GM12878 (cell line): ENCODE results near the gene FAM20A. TPM values are rescaled to one million over a fixed set of nuclear protein-coding genes. Genes with fewer than 3 reads are reported as not detected.

Experiments used
- ATAC-seq: fragments of 200-7000 bp; cut with Tn5 transposase; 3 replicates; pipeline ENCODE4 v1.9.1; 2020; ENCODE audit warnings: mild to moderate bottlenecking, moderate library complexity
- BruUV-seq: library from RNA; stranded (reverse); fragments of 400-500 nt; replicated peaks from 2 replicates; lab custom pipeline; 2021; lab: Mats Ljungman, UMichigan
- CTCF ChIA-PET: fragments of 300-600 bp; sonication (Branson Sonifier 250); formaldehyde crosslinking; extraction: SDS; loops from one replicate; lab custom pipeline; 2021; ENCODE audit warnings: inconsistent platforms; lab: Yijun Ruan, JAX
- POLR2A ChIA-PET: fragments of 350-600 bp; formaldehyde crosslinking; extraction: SDS; loops from one replicate; lab custom pipeline; 2021; ENCODE audit warnings: inconsistent platforms; lab: Charles Lee
- RAD21 ChIA-PET: fragments of 300-600 bp; sonication (Branson Sonifier 250); formaldehyde crosslinking; loops from one replicate; lab custom pipeline; 2023; ENCODE audit warnings: antibody characterized with exemption; ENCODE audit not compliant: unreplicated experiment; lab: Charles Lee
- SMC1A ChIA-PET: fragments of 300-600 bp; sonication (Branson Sonifier 250); formaldehyde crosslinking; loops from one replicate; lab custom pipeline; 2023; ENCODE audit not compliant: unreplicated experiment, uncharacterized antibody; lab: Charles Lee
- DNase-seq: peaks from one replicate; pipeline ENCODE4 v3.0.0-alpha.2; 2011; ENCODE audit warnings: low read depth, low spot score
- FAIRE-seq: peaks from 3 replicates; lab custom pipeline; 2011; peaks lifted over from hg19 to GRCh38; lab: Jason Lieb, UNC
- H2AFZ ChIP-seq: 2 replicates; pipeline ENCODE4 v1.6.0; 2011; ENCODE audit warnings: low read depth, low read length, control low read depth; ENCODE audit not compliant: control insufficient read depth
- H3K27ac ChIP-seq: 2 replicates; pipeline ENCODE4 v1.5.1; 2011; ENCODE audit warnings: control low read depth; ENCODE audit not compliant: control insufficient read depth, insufficient read depth
- H3K27me3 ChIP-seq, 2 experiments: replicated peaks in 1 of 2; 2 replicates each; pipeline versions ENCODE4 v1.6.0 to v1.6.1; 2011; ENCODE audit warnings: low read length in 1 of 2; ENCODE audit not compliant: control insufficient read depth in 2 of 2, insufficient read depth in 2 of 2
- H3K36me3 ChIP-seq, 2 experiments: 2 replicates each; pipeline ENCODE4 v1.5.1; 2011; ENCODE audit warnings: low read length in 1 of 2; ENCODE audit not compliant: control insufficient read depth in 2 of 2, insufficient read depth in 2 of 2
- H3K4me1 ChIP-seq: 2 replicates; pipeline ENCODE4 v1.6.1; 2011; ENCODE audit warnings: mild to moderate bottlenecking, low read length, moderate library complexity, mixed read lengths; ENCODE audit not compliant: control insufficient read depth, insufficient read depth
- H3K4me2 ChIP-seq: 2 replicates; pipeline ENCODE4 v1.6.0; 2011; ENCODE audit warnings: control low read depth; ENCODE audit not compliant: control insufficient read depth, insufficient read depth
- H3K4me3 ChIP-seq: fragments of 200-600 bp; sonication (generic); 2 replicates; pipeline ENCODE4 v1.5.1; 2016
- H3K79me2 ChIP-seq: 2 replicates; pipeline ENCODE4 v1.6.0; 2011; ENCODE audit warnings: low read length; ENCODE audit not compliant: control insufficient read depth, insufficient read depth
- H3K9ac ChIP-seq: 2 replicates; pipeline ENCODE4 v1.8.0; 2011; ENCODE audit warnings: low read length, control low read depth, mixed read lengths; ENCODE audit not compliant: control insufficient read depth, insufficient read depth
- H3K9me3 ChIP-seq: replicated peaks from 3 replicates; pipeline ENCODE4 v1.5.1; 2011; ENCODE audit warnings: mild to moderate bottlenecking, low read length; ENCODE audit not compliant: control insufficient read depth, insufficient read depth
- H4K20me1 ChIP-seq: 2 replicates; pipeline ENCODE4 v1.6.0; 2011; ENCODE audit not compliant: control insufficient read depth, insufficient read depth
- BRCA1 ChIP-seq: IDR thresholded peaks from 2 replicates; pipeline ENCODE4 v1.6.1; 2011; ENCODE audit warnings: low read depth, low read length, improper control_type of control experiment
- CBFB ChIP-seq: IDR thresholded peaks from 2 replicates; pipeline ENCODE4 v1.6.1; 2016; ENCODE audit warnings: antibody characterized with exemption, low read depth
- E4F1 ChIP-seq: fragments of 450-650 bp; IDR thresholded peaks from 2 replicates; pipeline ENCODE4 v1.6.1; 2018; ENCODE audit warnings: borderline replicate concordance, mild to moderate bottlenecking; ENCODE audit not compliant: partially characterized antibody
- ESRRA ChIP-seq: IDR thresholded peaks from 2 replicates; pipeline ENCODE4 v1.6.1; 2012; ENCODE audit warnings: mild to moderate bottlenecking, low read length, improper control_type of control experiment
- FOXK2 ChIP-seq: fragments of 450-650 bp; IDR thresholded peaks from 2 replicates; pipeline ENCODE4 v1.6.1; 2017; ENCODE audit warnings: mild to moderate bottlenecking, moderate library complexity
- IKZF1 ChIP-seq: fragments of 450-650 bp; conservative IDR thresholded peaks from 2 replicates; pipeline ENCODE4 v1.6.1; 2017; ENCODE audit warnings: antibody characterized with exemption, mild to moderate bottlenecking
- POLR2AphosphoS5 ChIP-seq: IDR thresholded peaks from 2 replicates; pipeline ENCODE4 v1.6.1; 2011; ENCODE audit warnings: mild to moderate bottlenecking, low read length, inconsistent platforms
- SIN3A ChIP-seq: IDR thresholded peaks from 2 replicates; pipeline ENCODE4 v1.6.1; 2012; ENCODE audit warnings: low read depth, low read length, improper control_type of control experiment
- SMAD1 ChIP-seq: fragments of 450-650 bp; IDR thresholded peaks from 2 replicates; pipeline ENCODE4 v1.6.1; 2018; ENCODE audit warnings: mild to moderate bottlenecking, low read depth; ENCODE audit not compliant: partially characterized antibody
- SPI1 ChIP-seq: IDR thresholded peaks from 2 replicates; pipeline ENCODE4 v1.6.1; 2011; ENCODE audit warnings: low read depth, mild to moderate bottlenecking, low read length, moderate library complexity, borderline replicate concordance; ENCODE audit not compliant: insufficient read depth
- TAF1 ChIP-seq: IDR thresholded peaks from 2 replicates; pipeline ENCODE4 v1.6.1; 2011; ENCODE audit warnings: mild to moderate bottlenecking, low read depth, low read length, borderline replicate concordance
- TARDBP ChIP-seq: IDR thresholded peaks from 2 replicates; pipeline ENCODE4 v1.6.1; 2016; ENCODE audit warnings: borderline replicate concordance
- TBL1XR1 ChIP-seq: IDR thresholded peaks from 2 replicates; pipeline ENCODE4 v1.6.1; 2012; ENCODE audit warnings: low read depth, low read length, improper control_type of control experiment
- YBX1 ChIP-seq: fragments of 450-650 bp; IDR thresholded peaks from 2 replicates; pipeline ENCODE4 v1.6.1; 2016; ENCODE audit warnings: antibody characterized with exemption
- ZBTB4 ChIP-seq: fragments of 450-650 bp; formaldehyde crosslinking; IDR thresholded peaks from 2 replicates; pipeline ENCODE4 v1.4.0; 2022; ENCODE audit warnings: mild to moderate bottlenecking, moderate library complexity
- ZNF622 ChIP-seq: fragments of 450-650 bp; IDR thresholded peaks from 2 replicates; pipeline ENCODE4 v1.6.1; 2017; ENCODE audit warnings: mild to moderate bottlenecking, inconsistent platforms
- WGBS: methylation state at CpG from one replicate; pipeline ENCODE4 v1.1.6; 2016; ENCODE audit warnings: low lambda C conversion rate; ENCODE audit not compliant: insufficient replicate concordance, insufficient coverage; ENCODE audit errors: missing lambda C conversion rate; 5-methylcytosine and 5-hydroxymethylcytosine counted together
- in situ Hi-C: fragments of 300-500 bp; cut with MboI; formaldehyde crosslinking; loops from 9 replicates; pipeline ENCODE4 v1.14.3; 2018; ENCODE audit warnings: mixed read lengths
- intact Hi-C: fragments of 100-400 bp; cut with micrococcal nuclease; formaldehyde crosslinking; loops from one replicate; pipeline ENCODE4 v1.14.2; 2022; ENCODE audit not compliant: unreplicated experiment
- polyA plus RNA-seq, 11 experiments: library from polyadenylated mRNA; depleted of rRNA in 4 of 11; unstranded in 6 of 11; stranded (reverse) in 5 of 11; fragments of >200 nt; fragmentation: Nextera tagmentation in 4 of 11; fragmentation: Illumina TruSeq in 1 of 11; extraction: Ambion mirVana in 4 of 11; extraction: Trizol in 1 of 11; gene quantifications; 1 replicate in 1 of 11; 2 replicates in 10 of 11; pipeline versions ENCODE4 v1.2.1 to v1.2.3, GENCODE V29; 2011 to 2016; ENCODE audit warnings: inconsistent platforms in 2 of 11, missing spikeins in 2 of 11, low read depth in 1 of 11
- total RNA-seq, 4 experiments: library from RNA; depleted of rRNA in 3 of 4; stranded (reverse); fragments of >200 nt in 3 of 4; fragmentation: Illumina TruSeq in 1 of 4; extraction: Trizol in 1 of 4; gene quantifications; 2 replicates each; pipeline versions ENCODE4 v1.2.1 to v1.2.3, GENCODE V29; 2013 to 2021

Gene FAM20A
- total and polyA plus RNA-seq, 10 of the 15 experiments (the other 5 are each of a cell fraction or from before 2014, with no cell fraction given): 0.13 TPM; not detected in 9

- no peak for TF ChIP-seq CBFB
- TF ChIP-seq SIN3A: no peak
- TF ChIP-seq BRCA1: no peak
- TF ChIP-seq FOXK2: no peak
- TF ChIP-seq, all 136 proteins: peak for 0
Observed at GRCh38 chr17:68568581-68568980, 32.6 kb downstream of the FAM20A start (continued).

- H3K4me3 ChIP-seq: no peak overlapping the region
- H3K9me3 ChIP-seq: no peaks in the 10 kb centered on the region
- no peak overlapping the region for H3K9ac ChIP-seq
- H4K20me1 ChIP-seq: no peaks in the 10 kb centered on the region
- no peaks in the 10 kb centered on the region for H3K79me2 ChIP-seq
- H3K4me1 ChIP-seq: no peaks in the 10 kb centered on the region
- no peak for TF ChIP-seq ZBTB4 (CRISPR knock-in tag)
- TF ChIP-seq YBX1: no peak
- no peak for TF ChIP-seq POLR2AphosphoS5
- no peak for TF ChIP-seq TBL1XR1
- TF ChIP-seq SPI1: no peak
- TF ChIP-seq IKZF1: no peak
- TF ChIP-seq TARDBP: no peak
- TF ChIP-seq TAF1: no peak
- no peak for TF ChIP-seq ZNF622
- TF ChIP-seq SMAD1: no peak
- TF ChIP-seq ESRRA: no peak
- no peak for TF ChIP-seq E4F1
- TF ChIP-seq, all 136 proteins: peak for 0
- no TSS peak for BruUV-seq
- in situ Hi-C loops: no loop called here
- H3K36me3 ChIP-seq: no peaks in the 10 kb centered on the region
- H3K27ac ChIP-seq: no peak overlapping the region
- no peak overlapping the region for H3K4me2 ChIP-seq
- H2AFZ ChIP-seq: no peak overlapping the region
- RAD21 ChIA-PET: no interaction called here
- 47% methylated on average over 8 of the region's 8 CpGs for WGBS
- FAIRE-seq (no peak), ATAC-seq (no peak), DNase-seq (no peak)
- CTCF ChIA-PET: interaction anchor here (2.1 kb wide), 1 partner anchor 46 kb away, joined by 6 read pairs; no protein-coding TSS in a partner anchor
- intact Hi-C loops: no loop called here
- no peaks in the 10 kb centered on the region; a peak in 1 of 4 replicates for H3K27me3 ChIP-seq
- SMC1A ChIA-PET: interaction anchor here (1.0 to 2.0 kb wide), 3 partner anchors 12 to 46 kb away, joined by 3 to 4 read pairs (median 3); no protein-coding TSS in a partner anchor
- POLR2A ChIA-PET: no interaction called here
Observed at GRCh38 chr17:68567581-68567980, 33.6 kb downstream of the FAM20A start.
